BJ (cell line): ENCODE data around the gene CD2. TPM values are rescaled to one million over a fixed set of nuclear protein-coding genes. Genes with fewer than 3 reads are reported as not detected.

Source experiments
- CTCF ChIA-PET: fragments of 350-600 bp; formaldehyde crosslinking; extraction: SDS; loops from one replicate; lab custom pipeline; 2021; ENCODE audit warnings: antibody characterized with exemption, inconsistent platforms; lab: Yijun Ruan, JAX
- POLR2A ChIA-PET: fragments of 300-600 bp; sonication (Branson Sonifier 250); formaldehyde crosslinking; extraction: SDS; loops from one replicate; lab custom pipeline; 2021; ENCODE audit warnings: antibody characterized with exemption; lab: Charles Lee
- DNase-seq: peaks from one replicate; pipeline ENCODE4 v3.0.0-alpha.2; 2011; ENCODE audit warnings: low read depth
- H3K27me3 ChIP-seq: 2 replicates; pipeline ENCODE4 v1.6.0; 2011; ENCODE audit warnings: low read length; ENCODE audit not compliant: control insufficient read depth, insufficient read depth
- H3K36me3 ChIP-seq: 2 replicates; pipeline ENCODE4 v1.5.1; 2011; ENCODE audit warnings: low read length; ENCODE audit not compliant: control insufficient read depth, insufficient read depth
- H3K4me3 ChIP-seq: 2 replicates; pipeline ENCODE4 v1.5.1; 2011; ENCODE audit warnings: low read depth, mild to moderate bottlenecking, control low read depth, low read length
- polyA plus RNA-seq: library from polyadenylated mRNA; depleted of rRNA; stranded (reverse); fragments of >200 nt; gene quantifications from 2 replicates; pipeline ENCODE4 v1.2.3, GENCODE V29; 2011
- TF ChIP-seq, protein P1 (sequence below): IDR thresholded peaks from 2 replicates; pipeline ENCODE4 v1.5.1; 2011; ENCODE audit warnings: low read depth, mild to moderate bottlenecking, control low read depth, inconsistent platforms, low read length, moderate library complexity; ENCODE audit not compliant: insufficient read depth

CD2 gene
- polyA plus RNA-seq, 1 experiment, result not detected

DNA sequence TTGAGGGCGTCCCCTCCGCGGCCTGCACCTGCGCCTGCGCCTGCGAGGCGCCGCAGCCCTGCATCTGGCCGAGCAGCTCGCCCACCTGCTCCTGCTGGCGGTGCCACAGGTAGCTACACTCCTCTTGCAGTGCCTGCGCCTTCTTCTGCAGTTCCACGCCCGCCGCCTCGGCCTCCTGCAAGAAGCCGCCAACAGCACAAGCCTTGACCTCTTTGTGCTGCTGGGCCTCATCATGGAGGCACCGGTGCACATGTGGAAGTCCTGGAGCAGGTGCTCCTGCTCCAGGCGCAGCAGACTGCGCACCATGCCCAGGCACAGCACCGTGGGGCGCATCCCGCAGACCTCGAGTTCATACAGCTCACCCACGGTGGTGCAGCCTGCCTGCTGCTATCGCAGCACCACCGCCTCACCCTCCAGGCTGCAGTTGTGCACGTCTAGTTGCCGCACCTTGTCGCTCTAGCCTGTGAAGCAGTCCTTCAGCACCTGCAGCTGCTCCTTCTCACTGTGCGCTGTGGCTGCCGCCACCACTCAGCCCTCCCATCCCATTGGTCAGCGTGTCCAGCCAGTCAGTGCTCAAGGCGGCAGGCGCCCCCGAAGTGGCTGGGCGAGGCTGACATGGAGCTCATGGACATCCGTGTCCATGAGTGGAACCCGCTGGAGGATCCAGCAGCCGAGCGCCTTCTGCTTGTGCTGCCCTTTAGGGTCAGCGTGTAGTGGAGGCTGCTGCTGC, 12.2 kb upstream of the CD2 start:
- no peak for DNase-seq
- H3K27me3 ChIP-seq, result no peaks in the 10 kb centered on the region
- TF ChIP-seq, protein P1, sequence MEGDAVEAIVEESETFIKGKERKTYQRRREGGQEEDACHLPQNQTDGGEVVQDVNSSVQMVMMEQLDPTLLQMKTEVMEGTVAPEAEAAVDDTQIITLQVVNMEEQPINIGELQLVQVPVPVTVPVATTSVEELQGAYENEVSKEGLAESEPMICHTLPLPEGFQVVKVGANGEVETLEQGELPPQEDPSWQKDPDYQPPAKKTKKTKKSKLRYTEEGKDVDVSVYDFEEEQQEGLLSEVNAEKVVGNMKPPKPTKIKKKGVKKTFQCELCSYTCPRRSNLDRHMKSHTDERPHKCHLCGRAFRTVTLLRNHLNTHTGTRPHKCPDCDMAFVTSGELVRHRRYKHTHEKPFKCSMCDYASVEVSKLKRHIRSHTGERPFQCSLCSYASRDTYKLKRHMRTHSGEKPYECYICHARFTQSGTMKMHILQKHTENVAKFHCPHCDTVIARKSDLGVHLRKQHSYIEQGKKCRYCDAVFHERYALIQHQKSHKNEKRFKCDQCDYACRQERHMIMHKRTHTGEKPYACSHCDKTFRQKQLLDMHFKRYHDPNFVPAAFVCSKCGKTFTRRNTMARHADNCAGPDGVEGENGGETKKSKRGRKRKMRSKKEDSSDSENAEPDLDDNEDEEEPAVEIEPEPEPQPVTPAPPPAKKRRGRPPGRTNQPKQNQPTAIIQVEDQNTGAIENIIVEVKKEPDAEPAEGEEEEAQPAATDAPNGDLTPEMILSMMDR, result no peak
- no peak overlapping the region for H3K4me3 ChIP-seq
- ChIA-PET POLR2A (no interaction called here), CTCF (interaction anchor here (0.7 to 1.8 kb wide), 3 partner anchors 17 to 140 kb away, joined by 3 to 4 read pairs (median 3); no protein-coding TSS in a partner anchor)
- no peaks in the 10 kb centered on the region for H3K36me3 ChIP-seq

DNA sequence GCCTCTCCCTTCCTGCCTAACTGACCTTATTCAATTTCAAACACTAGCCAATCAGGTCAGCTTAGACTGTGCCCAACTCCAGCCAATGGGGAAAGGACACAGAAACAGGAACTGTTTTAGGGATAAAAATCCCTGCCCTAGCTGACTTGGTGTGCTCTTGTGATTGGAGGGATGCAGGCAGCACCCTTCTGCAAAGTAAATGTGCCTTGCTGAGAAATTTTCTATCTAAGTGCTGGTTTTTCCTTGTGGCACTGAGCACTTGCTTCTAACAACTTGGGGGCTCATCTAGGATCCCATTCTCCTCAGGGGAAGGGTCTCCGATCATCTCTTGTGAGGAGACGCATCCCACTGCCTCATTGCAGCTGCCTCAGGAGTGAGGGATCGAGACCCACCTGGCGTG, 10.7 kb upstream of the CD2 start:
- POLR2A ChIA-PET, result no interaction called here
- Histone ChIP-seq H3K4me3 (no peak overlapping the region), H3K36me3 (no peaks in the 10 kb centered on the region), H3K27me3 (no peaks in the 10 kb centered on the region)
- DNase-seq, result no peak
- CTCF ChIA-PET, result interaction anchor here (1.8 kb wide), 1 partner anchor 21 kb away, joined by 3 read pairs; no protein-coding TSS in a partner anchor
- TF ChIP-seq, protein P1, result no peak

DNA sequence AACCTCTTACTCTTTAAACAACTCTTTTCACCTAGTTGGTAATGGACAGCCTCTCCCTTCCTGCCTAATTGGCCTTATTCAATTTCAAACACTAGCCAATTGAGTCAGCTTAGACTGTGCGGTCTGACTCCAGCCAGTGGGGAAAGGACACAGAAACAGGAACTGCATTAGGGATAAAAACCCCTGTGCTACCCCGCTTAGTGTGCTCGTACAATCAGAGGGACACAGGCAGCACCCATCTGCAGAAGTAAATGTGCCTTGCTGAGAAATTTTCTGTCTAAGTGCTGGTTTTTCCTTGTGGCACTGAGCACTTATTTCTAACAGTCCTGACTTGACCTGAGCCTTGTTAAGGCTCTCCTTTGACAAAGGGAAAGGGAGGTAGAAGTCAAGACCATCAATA, 6.0 kb upstream of the CD2 start:
- TF ChIP-seq, protein P1, result no peak
- ChIA-PET POLR2A (no interaction called here), CTCF (interaction anchor here (2.7 kb wide), 1 partner anchor 11 kb away, joined by 17 read pairs; no protein-coding TSS in a partner anchor)
- DNase-seq, result no peak
- Histone ChIP-seq H3K27me3 (no peaks in the 10 kb centered on the region), H3K36me3 (no peaks in the 10 kb centered on the region), H3K4me3 (no peak overlapping the region)

DNA sequence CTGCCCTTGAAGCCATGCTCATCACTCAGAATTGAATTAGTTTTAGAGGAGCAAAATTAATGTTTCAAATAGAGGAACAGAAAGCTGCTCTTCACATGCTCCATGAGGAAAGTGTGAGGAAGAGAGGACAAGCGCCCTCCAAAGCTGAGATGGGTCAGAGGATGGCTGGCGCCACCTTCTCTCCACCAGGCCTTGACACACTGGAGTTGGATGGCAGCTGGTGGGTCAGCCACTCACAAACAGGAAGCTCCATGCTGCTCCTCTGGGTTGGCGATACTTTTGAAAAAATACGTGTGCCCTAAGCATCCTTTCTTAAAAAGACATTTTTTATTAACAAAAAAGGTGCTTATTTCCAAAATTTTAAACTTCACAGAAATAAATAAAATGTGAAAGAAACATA, 3.1 kb upstream of the CD2 start:
- POLR2A ChIA-PET, result no interaction called here
- DNase-seq, result no peak
- Histone ChIP-seq H3K4me3 (no peak overlapping the region), H3K27me3 (no peaks in the 10 kb centered on the region), H3K36me3 (no peaks in the 10 kb centered on the region)
- TF ChIP-seq, protein P1, result no peak
- CTCF ChIA-PET, result interaction anchor here (1.0 kb wide), 1 partner anchor 13 kb away, joined by 3 read pairs; no protein-coding TSS in a partner anchor

DNA sequence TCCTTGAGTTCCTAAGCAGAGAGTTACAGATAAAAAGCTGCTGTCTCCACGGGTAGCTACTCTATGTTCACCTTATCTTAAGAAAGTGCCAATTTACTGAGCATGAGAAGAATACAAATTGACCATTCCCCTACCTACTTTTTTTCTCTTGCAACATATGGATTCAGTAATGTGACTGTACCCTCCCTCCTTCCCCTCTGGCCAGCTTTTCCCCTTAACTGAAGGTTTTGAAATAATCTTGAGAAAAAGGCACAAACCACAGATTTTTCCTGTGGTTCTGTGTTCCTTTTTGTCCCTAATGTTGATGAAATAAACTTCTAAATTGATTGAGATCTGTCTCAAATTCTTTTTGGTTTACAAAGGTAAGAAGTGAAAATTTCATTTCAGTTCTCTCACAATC, 2.6 kb upstream of the CD2 start:
- no peak for DNase-seq
- TF ChIP-seq, protein P1, result no peak
- ChIA-PET CTCF (interaction anchor here (1.0 kb wide), 1 partner anchor 14 kb away, joined by 3 read pairs; no protein-coding TSS in a partner anchor), POLR2A (no interaction called here)
- Histone ChIP-seq H3K36me3 (no peaks in the 10 kb centered on the region), H3K4me3 (no peak overlapping the region), H3K27me3 (no peaks in the 10 kb centered on the region)
